ENCODE data around the gene WFDC1. TPM values are rescaled to one million over a fixed set of nuclear protein-coding genes. Genes with fewer than 3 reads are reported as not detected.

Gene WFDC1
- total and polyA plus RNA-seq, 2 donors (not counting 3 experiments of a cell fraction or from before 2014, with no cell fraction given), result not detected

GRCh38 chr16:84277244-84277823, 17.3 kb upstream of the WFDC1 start:
- no peaks in the 10 kb centered on the region for H3K9me1 ChIP-seq (replicated peaks; ENCODE audit: control insufficient read depth, extremely low read depth, insufficient read depth, low read length)
- no peak overlapping the region for H3K4me2 ChIP-seq (ENCODE audit: insufficient read depth, low read length)
- no peak overlapping the region for H2AFZ ChIP-seq (ENCODE audit: low read depth, low read length)
- no peak overlapping the region for H3K27ac ChIP-seq (ENCODE audit: insufficient read depth, low read depth, low read length)
- H4K20me1 ChIP-seq (replicated peaks; ENCODE audit: control insufficient read depth, extremely low read depth, insufficient read depth, low read length), result no peaks in the 10 kb centered on the region
- H3K9me3 ChIP-seq (replicated peaks; ENCODE audit: control insufficient read depth, insufficient read depth, low read length), result no peaks in the 10 kb centered on the region
- TF ChIP-seq GATA2 (IDR thresholded peaks at IDR 0.05; ENCODE audit: insufficient read depth, insufficient read length, low read depth, low read length) (no peak), JUN (IDR thresholded peaks at IDR 0.05; ENCODE audit: borderline replicate concordance, insufficient read depth, insufficient read length, low read depth) (no peak), FOS (IDR thresholded peaks at IDR 0.05; ENCODE audit: borderline replicate concordance, insufficient read depth, low read length) (no peak), MYC (IDR thresholded peaks at IDR 0.05; ENCODE audit: low read depth, low read length) (no peak), POLR2A (IDR thresholded peaks at IDR 0.05; ENCODE audit: low read depth, low read length) (no peak), EZH2 (IDR thresholded peaks at IDR 0.05; ENCODE audit: borderline replicate concordance, low read depth, low read length, severe bottlenecking) (no peak)
- TF ChIP-seq, protein P1, sequence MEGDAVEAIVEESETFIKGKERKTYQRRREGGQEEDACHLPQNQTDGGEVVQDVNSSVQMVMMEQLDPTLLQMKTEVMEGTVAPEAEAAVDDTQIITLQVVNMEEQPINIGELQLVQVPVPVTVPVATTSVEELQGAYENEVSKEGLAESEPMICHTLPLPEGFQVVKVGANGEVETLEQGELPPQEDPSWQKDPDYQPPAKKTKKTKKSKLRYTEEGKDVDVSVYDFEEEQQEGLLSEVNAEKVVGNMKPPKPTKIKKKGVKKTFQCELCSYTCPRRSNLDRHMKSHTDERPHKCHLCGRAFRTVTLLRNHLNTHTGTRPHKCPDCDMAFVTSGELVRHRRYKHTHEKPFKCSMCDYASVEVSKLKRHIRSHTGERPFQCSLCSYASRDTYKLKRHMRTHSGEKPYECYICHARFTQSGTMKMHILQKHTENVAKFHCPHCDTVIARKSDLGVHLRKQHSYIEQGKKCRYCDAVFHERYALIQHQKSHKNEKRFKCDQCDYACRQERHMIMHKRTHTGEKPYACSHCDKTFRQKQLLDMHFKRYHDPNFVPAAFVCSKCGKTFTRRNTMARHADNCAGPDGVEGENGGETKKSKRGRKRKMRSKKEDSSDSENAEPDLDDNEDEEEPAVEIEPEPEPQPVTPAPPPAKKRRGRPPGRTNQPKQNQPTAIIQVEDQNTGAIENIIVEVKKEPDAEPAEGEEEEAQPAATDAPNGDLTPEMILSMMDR (IDR thresholded peaks at IDR 0.05; ENCODE audit: extremely low read depth in 1 of 2, insufficient read depth in 1 of 2, low read depth in 1 of 2, low read length in 2 of 2), result peak; percentile 77
- H3K27me3 ChIP-seq (ENCODE audit: control insufficient read depth in 2 of 2, insufficient read depth in 2 of 2, low read length in 2 of 2), result peaks cover 0 to 4% of the 10 kb centered on the region in 2 experiments
- H3K4me1 ChIP-seq (ENCODE audit: control insufficient read depth, extremely low read depth, insufficient read depth, low read length), result no peaks in the 10 kb centered on the region
- BruUV-seq (replicated peaks), result no TSS peak
- CTCF ChIA-PET, result interaction anchor here (0.5 to 3.8 kb wide), 38 partner anchors 8 to 448 kb away, joined by 3 to 48 read pairs (median 4); no protein-coding TSS in a partner anchor
- no peak overlapping the region for H3K9ac ChIP-seq (replicated peaks; ENCODE audit: extremely low read depth, insufficient read depth, low read length)
- intact Hi-C loops (cut with micrococcal nuclease) (loop anchor here (1.0 to 5.0 kb wide), 4 partner anchors 31 to 345 kb away; no protein-coding TSS in a partner anchor), dilution Hi-C loops (cut with MboI; ENCODE audit: extremely low pct_ligation_motif_present, low sequenced_read_pairs) (no loop called here)
- H3K36me3 ChIP-seq (ENCODE audit: control insufficient read depth in 2 of 2, extremely low read depth in 1 of 2, insufficient read depth in 2 of 2, low read length in 2 of 2), result no peaks in the 10 kb centered on the region
- H3K79me2 ChIP-seq (ENCODE audit: control insufficient read depth, insufficient read depth, low read length), result no peaks in the 10 kb centered on the region
- peak; percentile 54 for DNase-seq (ENCODE audit: low read depth, low spot score)
- peak; percentile 78 for FAIRE-seq
- POLR2A ChIA-PET, result no interaction called here
- no peak overlapping the region for H3K4me3 ChIP-seq (replicated peaks in 1 of 3; ENCODE audit: insufficient read depth in 1 of 3, low read depth in 1 of 3, low read length in 3 of 3)
